ENCODE measurements around the gene KCNQ5.

Gene KCNQ5

DNA sequence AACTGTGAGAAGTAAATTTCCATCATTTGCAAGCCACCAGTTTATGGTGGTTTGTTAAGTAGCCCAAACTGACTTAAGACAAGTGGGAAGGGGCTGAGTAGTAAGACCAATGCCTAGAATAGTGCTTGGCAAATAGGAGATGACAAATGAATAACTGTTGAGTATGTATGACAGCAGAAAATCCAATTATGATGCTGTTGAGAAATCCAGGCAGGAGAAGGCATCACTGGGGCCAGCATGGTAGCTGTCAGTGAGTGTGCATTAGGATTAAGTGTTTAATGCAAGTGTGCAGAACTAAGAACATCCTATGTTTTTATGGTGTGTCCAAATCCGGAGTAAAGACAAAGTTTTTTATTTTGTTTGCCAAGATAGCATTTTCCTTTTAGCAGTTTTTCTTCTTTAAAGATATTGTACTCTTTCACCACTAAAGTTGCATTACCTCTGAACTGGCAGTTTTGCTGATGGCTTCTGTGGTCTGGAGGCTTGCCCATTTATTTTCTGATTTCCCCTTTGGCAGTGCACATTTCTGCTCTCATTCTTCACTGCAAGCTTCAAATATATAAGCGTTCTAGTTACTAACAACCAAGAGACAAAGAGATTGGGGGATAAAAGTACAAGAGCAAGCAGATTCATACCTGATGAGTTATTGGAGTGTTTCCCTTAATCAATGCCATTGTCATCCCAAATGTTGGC is 289.7 kb downstream of the KCNQ5 start:
- no peak for DNase-seq (ENCODE audit: low read depth)

DNA sequence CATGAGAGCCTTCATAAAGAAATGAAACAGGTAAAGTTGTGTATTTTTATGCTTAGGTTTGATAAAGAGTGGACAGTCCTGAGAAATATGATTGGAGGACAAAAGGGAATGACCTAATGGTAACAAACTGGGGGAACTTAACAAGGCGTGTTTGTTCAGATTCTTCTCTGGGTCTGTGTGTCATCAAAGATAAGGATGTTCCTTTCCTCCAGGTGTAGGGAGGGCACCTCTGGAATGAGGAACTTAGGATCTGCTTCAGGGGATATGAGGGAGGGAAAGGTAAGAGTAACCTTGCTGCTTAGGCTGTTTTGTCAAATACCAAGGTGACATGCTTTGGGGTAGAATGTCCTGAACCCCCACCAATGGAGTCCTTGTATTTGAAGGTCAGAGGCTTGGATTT is 291.9 kb downstream of the KCNQ5 start:
- DNase-seq (ENCODE audit: low read depth): no peak

DNA sequence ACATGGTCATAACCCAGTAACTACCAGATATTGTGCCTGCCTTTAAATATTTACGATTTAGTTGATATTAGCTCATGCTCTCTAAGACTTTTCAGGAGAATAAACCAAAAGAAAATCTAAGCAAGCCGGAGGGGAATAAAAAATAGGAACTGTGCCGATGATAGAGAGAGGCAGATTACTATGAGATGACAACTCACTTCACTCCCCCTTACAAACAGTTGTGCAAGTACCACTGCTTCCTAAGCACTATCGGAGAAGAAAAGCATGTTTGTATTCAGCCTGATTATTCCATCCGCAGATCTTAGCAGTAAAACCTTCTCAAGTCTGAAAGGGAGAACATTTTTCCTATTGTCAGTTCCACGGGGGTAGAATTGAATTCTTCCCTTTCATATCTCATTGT is 294.4 kb downstream of the KCNQ5 start:
- no peak for DNase-seq (ENCODE audit: low read depth)

DNA sequence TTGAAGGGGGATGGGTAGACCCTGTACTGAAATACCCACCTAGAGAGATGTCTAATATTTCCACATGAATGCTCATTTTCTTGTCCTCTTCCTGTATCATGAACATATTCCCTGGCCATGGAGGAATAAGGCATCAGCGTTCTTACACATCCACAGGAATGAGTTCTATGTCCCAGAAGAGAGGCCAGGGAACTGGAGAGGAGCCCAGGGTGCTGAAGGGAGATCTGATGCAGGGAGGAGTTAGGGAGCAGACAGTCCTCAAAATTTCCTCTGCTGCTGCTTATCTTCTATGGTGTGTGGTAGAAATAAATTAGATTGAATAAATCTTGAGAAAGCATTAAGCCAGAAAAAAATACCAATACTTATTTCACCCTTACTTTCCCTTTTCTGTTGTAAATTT is 295.0 kb downstream of the KCNQ5 start:
- DNase-seq (ENCODE audit: low read depth): no peak

DNA sequence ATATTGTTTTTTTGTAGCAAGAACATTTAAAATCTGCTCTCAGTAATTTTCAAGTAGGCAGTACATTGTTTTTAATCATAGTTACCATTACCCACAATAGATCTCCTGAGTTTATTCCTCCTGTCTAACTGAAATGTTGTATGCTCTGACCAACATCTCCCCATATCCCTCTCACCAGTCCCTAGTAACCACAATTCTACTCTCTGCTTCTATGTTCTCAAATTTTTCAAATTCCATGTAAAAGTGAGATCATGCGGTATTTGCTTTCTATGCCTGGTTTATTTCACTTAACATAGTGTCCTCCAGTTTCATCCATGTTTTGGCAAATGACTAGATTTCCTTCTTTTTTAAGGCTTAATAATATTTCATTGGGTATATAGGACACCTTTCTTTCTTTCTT is 300.5 kb downstream of the KCNQ5 start:
- no peak for DNase-seq (ENCODE audit: low read depth)

DNA sequence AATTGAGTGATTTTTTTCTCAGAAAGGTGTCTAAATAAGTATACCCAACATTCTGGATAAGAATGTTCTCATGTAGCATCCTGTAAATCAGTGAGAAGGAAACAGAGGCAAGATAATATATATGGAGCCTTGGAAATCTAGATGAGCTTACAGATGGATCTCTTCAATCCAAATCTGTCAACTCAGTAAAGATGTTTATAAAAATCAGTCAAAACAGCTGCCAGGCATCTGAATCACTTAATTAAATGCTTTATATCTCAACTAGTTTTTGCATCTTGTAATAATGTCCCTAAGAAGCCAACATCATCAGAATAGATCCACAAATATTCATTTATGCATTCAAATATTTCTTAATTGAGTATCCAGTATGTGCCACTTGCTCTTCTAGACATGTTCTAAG is 303.3 kb downstream of the KCNQ5 start:
- no peak for DNase-seq (ENCODE audit: low read depth)

DNA sequence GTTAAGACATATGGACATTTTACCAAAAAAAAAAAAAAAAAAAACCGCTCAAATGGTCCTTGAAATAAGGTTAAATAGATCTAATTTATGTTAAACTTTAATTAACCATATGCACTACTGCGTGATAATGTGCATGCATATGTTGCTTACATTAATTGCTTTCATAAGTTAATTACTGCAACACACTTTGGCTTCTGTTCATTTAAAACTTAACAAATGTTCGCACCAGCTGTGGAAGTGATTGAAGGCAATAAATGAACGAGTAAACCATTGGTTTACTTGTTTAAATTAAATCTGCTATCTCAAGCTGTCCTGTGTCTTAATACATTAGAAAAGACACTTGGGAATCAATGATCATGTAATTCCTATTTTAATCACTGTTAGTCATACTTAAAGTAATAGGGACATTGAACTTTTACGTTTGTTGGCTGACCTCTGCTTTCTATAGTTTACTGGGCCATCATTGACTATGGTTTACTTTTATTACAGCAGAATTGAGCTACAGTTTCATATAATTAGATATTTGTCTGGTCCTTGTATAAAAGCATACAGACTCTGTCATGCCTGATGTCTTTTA is 308.8 kb downstream of the KCNQ5 start:
- no peak for DNase-seq (ENCODE audit: low read depth)

DNA sequence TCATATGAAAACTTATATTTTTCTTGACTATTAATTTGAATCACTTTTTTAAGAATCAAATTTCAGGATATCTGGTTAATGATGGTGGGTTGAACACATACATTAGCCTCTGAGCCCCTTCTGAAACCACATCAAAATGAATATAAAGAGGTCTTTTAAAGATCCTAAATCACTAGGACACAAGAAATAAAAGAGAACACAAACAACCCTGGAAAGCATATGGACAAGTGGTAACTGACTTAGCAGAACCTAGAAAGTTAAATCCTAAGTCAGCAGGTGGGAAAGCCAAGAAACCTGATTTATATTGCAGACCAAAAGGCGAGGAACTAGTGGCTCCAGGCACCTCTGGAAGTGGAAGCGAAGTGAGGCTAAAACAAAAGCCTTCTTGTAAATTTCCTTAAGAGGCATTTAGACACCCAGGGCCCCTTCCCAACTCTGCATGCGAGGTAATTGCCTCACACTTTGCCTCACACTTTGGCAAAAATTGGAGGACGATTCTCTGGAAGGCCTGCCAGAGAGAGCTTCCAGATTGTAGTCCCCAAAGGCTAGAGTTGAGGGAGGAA is 309.5 kb downstream of the KCNQ5 start:
- DNase-seq (ENCODE audit: low read depth): no peak

DNA sequence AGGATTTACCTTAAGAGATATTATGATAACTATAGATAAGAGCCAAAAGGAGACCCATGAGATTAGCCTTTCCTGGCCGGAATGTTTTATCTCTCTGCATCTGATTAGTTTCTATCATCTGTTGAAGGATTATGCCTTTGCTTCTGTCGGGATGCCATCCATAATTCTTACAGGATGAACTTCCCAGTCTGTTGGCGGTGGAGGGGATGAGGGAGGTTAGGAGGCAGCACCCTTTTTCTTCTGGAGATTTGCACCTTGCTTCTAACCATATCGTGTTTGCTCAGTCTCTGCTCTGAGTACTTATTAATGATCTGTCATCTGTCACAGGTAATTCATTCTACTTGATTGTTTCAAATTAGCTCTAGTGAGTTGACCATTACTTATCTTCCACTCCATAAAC is 311.4 kb downstream of the KCNQ5 start:
- no peak for DNase-seq (ENCODE audit: low read depth)

DNA sequence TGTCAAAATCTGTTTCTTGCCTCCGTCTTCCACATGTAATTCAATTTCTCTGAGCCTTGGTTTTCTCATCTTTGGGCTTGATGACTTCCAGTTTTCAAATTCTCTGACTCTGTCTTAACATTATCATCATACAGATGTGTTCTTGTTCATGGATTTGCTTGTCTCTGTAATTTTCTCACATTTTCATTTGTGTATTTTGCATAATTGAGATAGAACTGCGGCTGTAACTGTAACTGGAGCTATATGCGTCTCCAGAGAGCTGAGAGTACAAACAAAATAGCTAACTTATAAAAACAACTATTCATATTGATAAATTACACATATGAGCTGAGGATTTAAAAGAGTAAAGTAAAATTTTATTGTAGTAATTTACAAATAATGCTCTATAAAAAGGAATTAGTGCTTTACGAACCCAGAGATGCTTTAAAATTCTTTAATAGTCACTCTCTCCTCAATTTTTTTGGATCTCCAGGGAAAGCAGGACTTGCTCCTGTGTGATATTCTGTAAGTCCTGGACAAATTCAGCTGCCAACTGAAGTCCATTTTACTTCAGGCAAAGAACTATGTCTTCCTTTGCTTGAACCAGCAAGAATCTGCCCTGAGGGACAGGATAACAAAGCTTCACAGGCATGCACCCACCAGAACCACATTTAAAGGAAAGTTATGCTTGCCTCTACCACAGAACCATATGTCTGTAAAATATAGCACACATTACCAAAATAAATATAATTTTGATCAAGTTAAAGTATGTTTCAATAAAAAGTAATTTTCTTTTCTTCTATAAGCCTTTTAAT is 315.1 kb downstream of the KCNQ5 start:
- DNase-seq (ENCODE audit: low read depth): no peak

DNA sequence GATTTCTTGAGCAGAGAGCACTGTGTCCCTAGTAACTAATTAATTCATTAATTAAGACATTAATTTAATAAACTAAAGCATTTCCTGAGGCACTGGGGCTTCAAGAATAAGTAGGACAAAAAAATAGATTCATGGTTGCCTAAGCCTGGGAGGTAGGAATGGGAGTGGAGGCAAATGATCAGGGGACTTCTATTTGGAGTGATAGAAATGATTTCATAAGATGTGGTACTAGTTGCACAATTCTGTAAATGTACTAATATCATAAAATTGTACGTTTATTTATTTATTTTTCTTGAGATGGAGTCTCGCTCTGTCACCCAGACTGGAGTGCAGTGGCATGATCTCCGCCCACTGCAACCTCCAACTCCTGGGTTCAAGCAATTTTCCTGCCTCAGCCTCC is 316.2 kb downstream of the KCNQ5 start:
- no peak for DNase-seq (ENCODE audit: low read depth)

DNA sequence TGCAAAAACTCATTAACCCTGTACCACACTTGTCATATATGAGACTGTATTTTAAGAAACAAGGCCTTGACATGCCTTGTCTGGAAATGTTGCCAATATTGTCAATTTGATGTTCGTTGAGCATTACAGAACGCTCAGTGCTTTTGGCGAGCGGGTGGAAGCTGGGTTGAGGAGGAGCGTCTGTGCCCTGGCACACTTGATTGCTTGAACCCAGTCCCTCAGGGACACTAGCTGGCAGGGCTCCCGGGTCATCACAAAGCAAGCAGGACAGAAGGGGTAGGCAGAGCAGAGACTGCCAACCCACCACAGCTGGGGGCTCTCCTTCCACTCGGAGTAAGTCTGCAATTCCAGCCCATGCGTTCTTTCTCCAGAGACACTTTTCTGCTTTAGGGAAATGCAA is 317.1 kb downstream of the KCNQ5 start:
- no peak for DNase-seq (ENCODE audit: low read depth)

DNA sequence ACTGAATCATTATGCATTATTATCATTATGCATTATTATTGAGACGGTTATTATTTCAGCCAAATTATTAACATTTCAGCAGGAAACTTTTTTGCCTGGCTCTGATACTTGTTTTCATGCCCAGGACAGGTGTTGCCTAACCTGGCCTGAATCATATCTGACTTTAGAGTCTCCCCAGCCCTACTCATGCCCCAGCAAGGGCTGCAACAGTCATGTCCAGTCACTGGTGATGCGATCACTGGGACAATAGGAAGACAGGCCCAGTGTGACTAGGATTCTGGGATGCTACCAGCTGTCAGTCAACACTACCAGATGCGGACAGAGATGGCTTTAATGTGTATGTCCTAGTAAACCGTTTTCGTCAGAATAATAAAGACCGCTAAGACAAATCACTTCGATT is 318.4 kb downstream of the KCNQ5 start:
- no peak for DNase-seq (ENCODE audit: low read depth)

DNA sequence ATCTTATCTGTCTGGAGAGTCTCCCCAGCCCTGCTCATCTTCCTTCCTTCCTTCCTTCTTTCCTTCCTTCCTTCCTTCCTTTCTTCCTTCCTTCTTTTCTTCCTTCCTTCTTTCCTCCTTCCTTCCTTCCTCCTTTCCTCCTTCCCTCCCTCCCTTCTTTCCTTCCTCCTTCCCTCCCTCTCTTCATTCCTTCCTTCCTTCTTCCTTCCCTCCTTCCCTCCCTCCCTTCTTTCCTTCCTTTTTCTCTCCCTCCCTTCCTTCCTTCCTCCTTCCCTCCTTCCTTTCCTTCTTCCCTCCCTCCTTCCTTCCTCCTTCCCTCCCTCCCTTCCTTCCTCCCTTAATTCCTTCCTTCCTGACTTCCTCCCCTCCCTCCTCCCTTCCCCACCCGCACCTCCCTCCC is 319.4 kb downstream of the KCNQ5 start:
- no peak for DNase-seq (ENCODE audit: low read depth)

DNA sequence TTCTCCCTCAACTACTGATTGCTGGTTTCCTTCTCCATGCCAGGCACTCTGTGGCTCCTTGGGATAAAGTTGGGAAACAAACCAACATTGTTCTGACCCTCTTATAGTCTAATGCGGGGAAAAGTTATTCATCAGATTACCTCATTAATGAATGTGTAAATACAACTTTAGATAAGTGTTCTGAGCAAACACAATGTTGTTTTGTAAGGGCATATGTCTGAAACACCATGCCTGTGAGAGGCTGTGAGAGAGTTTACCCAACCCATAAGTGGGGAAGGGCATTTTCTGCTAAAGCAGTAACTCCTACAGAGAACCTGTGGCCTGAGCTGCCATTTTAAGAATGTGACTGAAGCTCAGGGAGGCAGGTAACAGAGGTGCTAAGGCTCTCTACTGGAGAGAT is 319.9 kb downstream of the KCNQ5 start:
- DNase-seq (ENCODE audit: low read depth): no peak

DNA sequence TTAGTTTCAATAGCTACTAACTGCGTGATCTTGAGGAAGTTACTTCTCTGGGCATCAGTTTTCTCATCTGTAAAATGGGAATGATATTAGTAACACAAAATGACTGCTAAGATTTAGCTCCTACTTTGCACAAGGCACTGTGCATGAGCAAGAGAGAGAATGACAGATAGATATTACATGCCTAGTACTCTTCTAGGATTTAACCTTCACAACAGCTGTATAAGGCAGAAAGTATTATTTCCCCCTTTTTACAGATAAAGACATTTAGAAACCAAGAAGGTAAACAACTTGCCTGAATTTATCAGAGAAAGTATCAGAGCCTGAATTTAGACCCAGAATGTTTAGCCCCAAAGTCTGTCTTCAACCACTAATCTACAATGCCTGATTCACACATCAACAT is 321.8 kb downstream of the KCNQ5 start:
- DNase-seq (ENCODE audit: low read depth): no peak

DNA sequence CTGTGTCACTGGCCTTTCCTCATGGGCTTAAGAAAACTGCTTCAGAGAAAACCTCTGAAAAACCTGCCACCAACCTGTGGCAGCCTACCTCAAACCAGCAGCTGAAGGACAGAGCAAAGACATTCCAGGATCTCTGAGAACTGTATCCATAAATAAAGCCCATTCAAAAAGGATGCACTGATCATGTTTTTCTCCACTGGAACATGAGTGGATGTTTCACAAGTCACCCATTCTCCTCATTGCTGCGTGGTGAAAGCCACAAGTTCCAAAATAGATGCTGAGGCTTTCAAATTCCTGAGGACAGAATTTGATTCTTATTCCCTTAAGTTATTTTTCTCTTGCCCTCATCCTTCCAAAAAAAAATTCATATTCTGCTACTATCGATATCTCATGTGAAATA is 322.8 kb downstream of the KCNQ5 start:
- no peak for DNase-seq (ENCODE audit: low read depth)

DNA sequence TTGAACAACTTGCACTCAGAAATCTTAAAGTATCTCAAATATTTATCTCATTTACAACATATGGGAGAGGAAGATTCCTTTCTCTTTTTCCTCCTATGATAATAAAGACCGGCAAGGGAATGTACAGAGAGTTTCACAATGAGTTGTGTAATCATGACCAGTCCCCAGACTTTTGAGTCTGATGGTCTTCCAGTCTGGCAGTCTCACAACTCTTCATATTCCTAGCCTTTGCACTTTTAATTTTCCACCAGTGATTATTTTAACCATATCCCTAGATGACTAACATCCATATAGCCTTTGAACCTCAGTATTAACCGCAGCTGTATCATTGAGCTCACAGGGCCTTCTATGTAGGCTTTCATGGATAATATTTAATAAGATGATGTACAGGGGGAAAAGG is 324.9 kb downstream of the KCNQ5 start:
- no peak for DNase-seq (ENCODE audit: low read depth)

DNA sequence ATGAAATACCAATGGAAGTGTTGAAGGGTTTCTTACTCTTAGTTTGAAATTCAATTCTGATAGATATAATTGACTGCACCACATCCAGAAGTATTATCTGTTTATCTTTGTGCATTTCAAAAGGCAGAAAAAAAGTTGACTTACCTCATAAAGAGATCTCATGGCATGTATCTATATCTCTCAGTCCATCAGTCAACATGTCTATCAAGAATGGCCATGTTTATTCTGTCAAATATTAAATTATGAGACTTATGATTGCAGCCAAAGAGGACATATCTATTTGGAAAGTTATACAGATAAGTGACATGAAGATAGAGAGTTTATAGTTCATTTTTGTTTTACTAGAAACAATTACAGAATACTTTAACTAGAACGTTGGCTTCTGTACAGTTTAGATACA is 325.7 kb downstream of the KCNQ5 start:
- DNase-seq (ENCODE audit: low read depth): no peak

DNA sequence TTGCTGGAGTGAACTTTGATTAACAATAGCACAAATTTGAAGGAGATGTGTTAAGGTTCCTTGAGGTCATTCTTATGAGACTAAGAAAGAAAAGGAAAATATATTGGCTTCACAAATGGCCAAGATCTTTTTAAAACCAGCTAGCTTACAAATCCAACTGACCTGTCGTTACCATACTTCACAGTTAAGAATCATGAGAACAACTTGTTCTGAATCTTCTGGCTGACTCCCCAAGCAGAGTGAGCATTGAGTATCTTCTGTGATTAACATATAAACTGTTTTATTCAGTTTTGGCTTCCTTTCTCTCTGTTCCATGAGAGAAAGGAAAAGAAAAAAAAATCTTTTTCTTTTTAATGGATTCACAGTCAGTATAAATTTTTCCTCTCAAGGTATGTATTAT is 326.3 kb downstream of the KCNQ5 start:
- no peak for DNase-seq (ENCODE audit: low read depth)

DNA sequence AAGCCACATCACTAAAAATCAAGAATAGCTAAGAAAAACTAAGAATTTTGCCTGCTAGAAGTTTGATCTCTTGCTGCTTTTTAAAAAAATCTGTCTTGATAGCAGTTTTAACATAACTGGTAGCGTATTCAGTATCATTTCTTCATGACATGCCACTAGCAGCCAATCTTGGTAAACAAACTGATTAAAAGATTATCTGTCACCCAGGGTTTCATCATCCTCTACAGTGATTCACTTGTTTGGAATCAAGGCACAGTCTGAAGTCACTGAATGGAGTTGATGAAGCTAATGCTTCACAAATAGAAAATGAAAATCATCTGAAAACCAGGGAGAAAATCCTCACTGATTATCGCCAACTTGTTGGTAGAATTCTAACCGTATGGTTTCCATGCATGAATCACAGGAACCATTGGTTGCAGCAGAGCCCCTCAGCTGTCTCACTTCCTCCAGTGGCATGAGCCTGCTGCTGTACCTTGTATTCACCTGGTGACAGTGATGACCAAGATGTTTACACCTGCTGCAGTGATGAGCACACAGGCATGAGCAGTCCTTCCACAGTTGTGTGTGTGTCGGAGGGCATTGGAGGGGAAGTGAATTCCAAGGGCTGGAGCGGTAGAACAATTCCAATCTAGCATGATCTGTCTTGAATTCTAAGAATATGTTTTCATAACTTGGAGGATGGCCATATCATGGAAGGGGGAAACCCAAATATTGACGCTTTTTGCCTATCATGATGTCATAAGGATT is 328.4 kb downstream of the KCNQ5 start:
- DNase-seq (ENCODE audit: low read depth): no peak

DNA sequence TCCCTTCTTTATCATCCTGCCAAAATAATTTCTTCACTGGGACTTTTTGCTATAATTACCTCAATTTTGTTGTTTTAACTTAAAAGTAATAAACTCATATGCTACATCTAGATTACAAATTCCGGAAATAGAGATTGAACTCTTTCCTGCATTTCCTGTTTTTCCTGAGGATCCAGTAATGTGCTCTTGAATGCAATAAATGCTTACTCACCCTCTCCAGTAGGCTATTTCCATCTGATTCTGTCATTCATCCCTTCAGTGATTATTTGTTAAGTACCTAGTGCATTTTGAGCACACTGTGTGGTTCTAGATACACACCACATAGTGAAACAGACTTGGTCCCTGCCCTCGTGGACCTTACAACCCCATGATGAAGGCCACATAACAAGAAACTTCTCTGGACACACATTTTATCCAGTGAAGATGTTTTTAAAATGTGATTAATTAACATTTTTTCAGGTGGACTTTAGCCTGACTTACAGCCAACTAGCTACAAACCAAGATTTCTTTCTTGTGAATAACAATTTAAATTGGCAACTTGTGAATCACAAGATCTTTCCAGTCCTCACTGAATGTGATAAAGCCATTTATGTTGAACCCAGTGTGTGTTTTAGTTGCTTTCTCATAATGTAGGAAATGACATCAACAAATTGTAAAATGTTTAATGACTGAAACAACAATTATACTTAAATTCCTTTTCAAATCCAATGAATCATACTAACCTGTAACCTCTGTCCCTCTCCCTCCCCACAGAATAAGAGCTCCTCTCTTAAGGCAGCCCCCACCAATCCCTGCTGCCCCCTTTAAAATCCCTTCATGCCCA is 331.2 kb downstream of the KCNQ5 start:
- DNase-seq (ENCODE audit: low read depth): no peak
